HepG2 (cell line): ENCODE measurements around the gene ADAMTS2. TPM values are rescaled to one million over a fixed set of nuclear protein-coding genes. Genes with fewer than 3 reads are reported as not detected.

Source experiments
- AHR ChIP-seq: IDR thresholded peaks from 2 replicates; pipeline ENCODE4 v1.6.1; 2018; ENCODE audit warnings: missing genetic modification reagents, missing compliant biosample characterization
- CAMTA2 ChIP-seq: sonication (generic); formaldehyde crosslinking; IDR thresholded peaks from 2 replicates; pipeline ENCODE4 v1.4.0; 2020; ENCODE audit warnings: mild to moderate bottlenecking, missing genetic modification reagents, borderline replicate concordance
- CEBPG ChIP-seq: IDR thresholded peaks from 2 replicates; pipeline ENCODE4 v1.6.1; 2016
- DNMT3B ChIP-seq: conservative IDR thresholded peaks from 2 replicates; pipeline ENCODE4 v1.6.1; 2016; ENCODE audit warnings: missing biosample characterization, control low read depth
- ERF ChIP-seq: IDR thresholded peaks from 2 replicates; pipeline ENCODE4 v1.6.1; 2018; ENCODE audit warnings: missing biosample characterization, missing genetic modification reagents
- FOXP1 ChIP-seq, 2 experiments: fragments of 450-650 bp in 1 of 2; IDR thresholded peaks; 2 replicates each; pipeline ENCODE4 v1.6.1; 2017 to 2018; ENCODE audit warnings: antibody characterized with exemption in 1 of 2
- NFKB2 ChIP-seq: sonication (generic); formaldehyde crosslinking; IDR thresholded peaks from 2 replicates; pipeline ENCODE4 v1.4.0; 2020; ENCODE audit warnings: missing genetic modification reagents, borderline replicate concordance
- RCOR2 ChIP-seq: IDR thresholded peaks from 2 replicates; pipeline ENCODE4 v1.6.1; 2016; ENCODE audit warnings: missing biosample characterization, missing genetic modification reagents
- SMAD3 ChIP-seq: sonication (generic); formaldehyde crosslinking; IDR thresholded peaks from 2 replicates; pipeline ENCODE4 v1.4.0; 2020; ENCODE audit warnings: missing genetic modification reagents
- SNRNP70 ChIP-seq: fragments of 200-400 bp; formaldehyde crosslinking; IDR thresholded peaks from 2 replicates; pipeline ENCODE4 v1.6.1; 2017; ENCODE audit warnings: mild to moderate bottlenecking, low read depth, low read length, moderate library complexity
- ZBTB43 ChIP-seq: sonication (generic); formaldehyde crosslinking; conservative IDR thresholded peaks from 2 replicates; pipeline ENCODE4 v1.4.0; 2020; ENCODE audit warnings: missing genetic modification reagents
- ZBTB7A ChIP-seq: sonication (generic); formaldehyde crosslinking; IDR thresholded peaks from 2 replicates; pipeline ENCODE4 v1.8.0; 2022; ENCODE audit warnings: mild to moderate bottlenecking, missing genetic modification reagents
- ZBTB7B ChIP-seq: sonication (generic); formaldehyde crosslinking; IDR thresholded peaks from 2 replicates; pipeline ENCODE4 v1.4.0; 2020; ENCODE audit warnings: missing genetic modification reagents
- ZNF576 ChIP-seq: sonication (generic); formaldehyde crosslinking; IDR thresholded peaks from 2 replicates; pipeline ENCODE4 v1.4.0; 2020; ENCODE audit warnings: mild to moderate bottlenecking, missing genetic modification reagents
- ZNF850 ChIP-seq: sonication (generic); formaldehyde crosslinking; conservative IDR thresholded peaks from 2 replicates; pipeline ENCODE4 v1.9.0; 2021; ENCODE audit warnings: mild to moderate bottlenecking, missing genetic modification reagents
- ZSCAN21 ChIP-seq: sonication (generic); formaldehyde crosslinking; IDR thresholded peaks from 2 replicates; pipeline ENCODE4 v1.8.0; 2022; ENCODE audit warnings: mild to moderate bottlenecking, missing genetic modification reagents, moderate library complexity, borderline replicate concordance
- polyA plus RNA-seq, 8 experiments: library from polyadenylated mRNA; depleted of rRNA in 3 of 8; stranded (reverse) in 7 of 8; unstranded in 1 of 8; fragments of >200 nt; fragmentation: Illumina TruSeq in 4 of 8; extraction: Trizol in 4 of 8; gene quantifications; 2 replicates each; pipeline versions ENCODE4 v1.2.1 to v1.2.3, GENCODE V29; 2011 to 2016; ENCODE audit warnings: low read depth in 4 of 8, missing spikeins in 1 of 8, mixed read lengths in 1 of 8; ENCODE audit not compliant: insufficient read depth in 1 of 8
- total RNA-seq, 5 experiments: library from RNA; depleted of rRNA; stranded (reverse); fragments of >200 nt; fragmentation: Illumina TruSeq; extraction: Trizol; gene quantifications; 2 replicates each; pipeline ENCODE4 v1.2.3, GENCODE V29; 2016; ENCODE audit warnings: low read depth in 1 of 5
- TF ChIP-seq, protein P1 (sequence below): sonication (generic); formaldehyde crosslinking; IDR thresholded peaks from 2 replicates; pipeline ENCODE4 v1.5.1; 2020; ENCODE audit warnings: mild to moderate bottlenecking, missing genetic modification reagents, borderline replicate concordance
- TF ChIP-seq, protein P2 (sequence below): IDR thresholded peaks from 2 replicates; pipeline ENCODE4 v1.6.1; 2016; ENCODE audit warnings: missing compliant biosample characterization, missing genetic modification reagents, borderline replicate concordance
- TF ChIP-seq, protein P3 (sequence below): sonication (generic); formaldehyde crosslinking; IDR thresholded peaks from 2 replicates; pipeline ENCODE4 v1.4.0; 2020; ENCODE audit warnings: mild to moderate bottlenecking, missing genetic modification reagents
- TF ChIP-seq, protein P4 (sequence below): sonication (generic); formaldehyde crosslinking; IDR thresholded peaks from 2 replicates; pipeline ENCODE4 v1.8.0; 2022; ENCODE audit warnings: missing genetic modification reagents, low read depth, mild to moderate bottlenecking, borderline replicate concordance
- TF ChIP-seq, protein P5 (sequence below): sonication (generic); formaldehyde crosslinking; conservative IDR thresholded peaks from 2 replicates; pipeline ENCODE4 v1.4.0; 2020; ENCODE audit warnings: missing genetic modification reagents

ADAMTS2 gene
- total and polyA plus RNA-seq, 2 of the 13 experiments (the other 11 are each of a cell fraction or from before 2014, with no cell fraction given) = 0.24 to 3.5 TPM

GRCh38 chr5:179187229-179187678, 158.0 kb downstream of the ADAMTS2 start (continued):
- TF ChIP-seq CAMTA2 (CRISPR knock-in tag) = no peak
- TF ChIP-seq, protein P1, sequence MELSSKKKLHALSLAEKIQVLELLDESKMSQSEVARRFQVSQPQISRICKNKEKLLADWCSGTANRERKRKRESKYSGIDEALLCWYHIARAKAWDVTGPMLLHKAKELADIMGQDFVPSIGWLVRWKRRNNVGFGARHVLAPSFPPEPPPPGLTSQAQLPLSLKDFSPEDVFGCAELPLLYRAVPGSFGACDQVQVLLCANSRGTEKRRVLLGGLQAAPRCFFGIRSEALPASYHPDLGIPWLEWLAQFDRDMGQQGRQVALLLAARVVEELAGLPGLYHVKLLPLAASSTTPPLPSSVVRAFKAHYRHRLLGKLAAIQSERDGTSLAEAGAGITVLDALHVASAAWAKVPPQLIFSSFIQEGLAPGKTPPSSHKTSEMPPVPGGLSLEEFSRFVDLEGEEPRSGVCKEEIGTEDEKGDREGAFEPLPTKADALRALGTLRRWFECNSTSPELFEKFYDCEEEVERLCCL (CRISPR knock-in tag) = no peak
- peak; percentile 53; the same call in 1 of the 2 replicates for TF ChIP-seq ZBTB7B (CRISPR knock-in tag)
- TF ChIP-seq, protein P2, sequence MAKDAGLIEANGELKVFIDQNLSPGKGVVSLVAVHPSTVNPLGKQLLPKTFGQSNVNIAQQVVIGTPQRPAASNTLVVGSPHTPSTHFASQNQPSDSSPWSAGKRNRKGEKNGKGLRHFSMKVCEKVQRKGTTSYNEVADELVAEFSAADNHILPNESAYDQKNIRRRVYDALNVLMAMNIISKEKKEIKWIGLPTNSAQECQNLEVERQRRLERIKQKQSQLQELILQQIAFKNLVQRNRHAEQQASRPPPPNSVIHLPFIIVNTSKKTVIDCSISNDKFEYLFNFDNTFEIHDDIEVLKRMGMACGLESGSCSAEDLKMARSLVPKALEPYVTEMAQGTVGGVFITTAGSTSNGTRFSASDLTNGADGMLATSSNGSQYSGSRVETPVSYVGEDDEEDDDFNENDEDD (CRISPR knock-in tag) = no peak
- no peak for TF ChIP-seq ZNF850 (CRISPR knock-in tag)
- no peak for TF ChIP-seq FOXP1 (IDR thresholded peaks at IDR 0.05)
- peak; percentile 34; the same call in 1 of the 2 replicates for TF ChIP-seq FOXP1 (CRISPR knock-in tag; IDR thresholded peaks at IDR 0.05)
- TF ChIP-seq, protein P3, sequence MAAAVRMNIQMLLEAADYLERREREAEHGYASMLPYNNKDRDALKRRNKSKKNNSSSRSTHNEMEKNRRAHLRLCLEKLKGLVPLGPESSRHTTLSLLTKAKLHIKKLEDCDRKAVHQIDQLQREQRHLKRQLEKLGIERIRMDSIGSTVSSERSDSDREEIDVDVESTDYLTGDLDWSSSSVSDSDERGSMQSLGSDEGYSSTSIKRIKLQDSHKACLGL = 0 out of 2 replicates have a peak, but pooled peaks have one; percentile 42
- TF ChIP-seq DNMT3B (CRISPR knock-in tag) = no peak
- TF ChIP-seq SNRNP70 = no peak
- TF ChIP-seq ZBTB7A = no peak
- TF ChIP-seq NFKB2 (CRISPR knock-in tag) = no peak
- no peak for TF ChIP-seq ZSCAN21 (CRISPR knock-in tag)
- no peak for TF ChIP-seq ZNF576
- TF ChIP-seq, protein P4, sequence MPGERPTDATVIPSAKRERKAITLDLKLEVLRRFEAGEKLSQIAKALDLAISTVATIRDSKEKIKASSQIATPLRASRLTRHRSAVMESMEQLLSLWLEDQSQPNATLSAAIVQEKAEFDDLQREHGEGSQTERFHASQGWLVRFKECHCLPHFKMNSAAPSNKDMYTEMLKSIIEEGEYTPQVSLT = no peak
- peak; percentile 70 for TF ChIP-seq ZBTB43 (CRISPR knock-in tag)
- TF ChIP-seq SMAD3 (CRISPR knock-in tag) = peak; percentile 47; the same call in 1 of the 2 replicates
- 0 out of 2 replicates have a peak, but pooled peaks have one; percentile 37 for TF ChIP-seq AHR
- TF ChIP-seq CEBPG = peak; percentile 51; the same call in 1 of the 2 replicates
- 0 out of 2 replicates have a peak, but pooled peaks have one; percentile 40 for TF ChIP-seq ERF (CRISPR knock-in tag)
- peak; percentile 93 for TF ChIP-seq RCOR2
- TF ChIP-seq, protein P5, sequence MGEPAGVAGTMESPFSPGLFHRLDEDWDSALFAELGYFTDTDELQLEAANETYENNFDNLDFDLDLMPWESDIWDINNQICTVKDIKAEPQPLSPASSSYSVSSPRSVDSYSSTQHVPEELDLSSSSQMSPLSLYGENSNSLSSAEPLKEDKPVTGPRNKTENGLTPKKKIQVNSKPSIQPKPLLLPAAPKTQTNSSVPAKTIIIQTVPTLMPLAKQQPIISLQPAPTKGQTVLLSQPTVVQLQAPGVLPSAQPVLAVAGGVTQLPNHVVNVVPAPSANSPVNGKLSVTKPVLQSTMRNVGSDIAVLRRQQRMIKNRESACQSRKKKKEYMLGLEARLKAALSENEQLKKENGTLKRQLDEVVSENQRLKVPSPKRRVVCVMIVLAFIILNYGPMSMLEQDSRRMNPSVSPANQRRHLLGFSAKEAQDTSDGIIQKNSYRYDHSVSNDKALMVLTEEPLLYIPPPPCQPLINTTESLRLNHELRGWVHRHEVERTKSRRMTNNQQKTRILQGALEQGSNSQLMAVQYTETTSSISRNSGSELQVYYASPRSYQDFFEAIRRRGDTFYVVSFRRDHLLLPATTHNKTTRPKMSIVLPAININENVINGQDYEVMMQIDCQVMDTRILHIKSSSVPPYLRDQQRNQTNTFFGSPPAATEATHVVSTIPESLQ (CRISPR knock-in tag) = no peak
